Kidney (tissue), 14 donors: ENCODE measurements around the gene MRS2. TPM values are rescaled to one million over a fixed set of nuclear protein-coding genes. Genes with fewer than 3 reads are reported as not detected.

Experiments used
- DNase-seq, 5 donors: peaks; one replicate each; pipeline ENCODE4 v3.0.0-alpha.2; 2013 to 2020
- FAIRE-seq: peaks from 2 replicates; lab custom pipeline; 2012; peaks lifted over from hg19 to GRCh38; lab: Jason Lieb, UNC
- H3K27ac ChIP-seq, 2 donors: one replicate each; pipeline ENCODE4 v1.7.0; 2013; ENCODE audit warnings: low read depth in 2 of 2, low read length in 2 of 2, inconsistent platforms in 1 of 2
- H3K27me3 ChIP-seq: one replicate; pipeline ENCODE4 v1.7.1; 2013; ENCODE audit warnings: low read length, inconsistent platforms; ENCODE audit not compliant: control insufficient read depth, insufficient read depth
- H3K36me3 ChIP-seq, 3 donors: one replicate each; pipeline versions ENCODE4 v1.7.0 to v1.7.1; 2013; ENCODE audit warnings: low read length in 3 of 3, control low read depth in 1 of 3, inconsistent platforms in 1 of 3; ENCODE audit not compliant: insufficient read depth in 3 of 3, control insufficient read depth in 2 of 3
- H3K4me1 ChIP-seq, 3 donors: one replicate each; pipeline versions ENCODE4 v1.7.0 to v1.7.1; 2013; ENCODE audit warnings: low read length in 3 of 3, inconsistent platforms in 1 of 3, low read depth in 1 of 3; ENCODE audit not compliant: control insufficient read depth in 2 of 3, insufficient read depth in 2 of 3
- H3K4me3 ChIP-seq, 3 donors: one replicate each; pipeline versions ENCODE4 v1.7.0 to v1.8.1; 2013; ENCODE audit warnings: low read length in 3 of 3, control low read depth in 1 of 3, inconsistent platforms in 1 of 3
- H3K9ac ChIP-seq, 3 donors: one replicate each; pipeline versions ENCODE4 v1.7.0 to v1.7.1; 2013; ENCODE audit warnings: low read length in 3 of 3, control low read depth in 1 of 3, inconsistent platforms in 1 of 3
- H3K9me3 ChIP-seq, 3 donors: one replicate each; pipeline versions ENCODE4 v1.7.0 to v1.7.1; 2013; ENCODE audit warnings: low read length in 3 of 3, control low read depth in 1 of 3, inconsistent platforms in 1 of 3; ENCODE audit not compliant: control insufficient read depth in 2 of 3, insufficient read depth in 1 of 3
- CTCF ChIP-seq: IDR thresholded peaks from 3 replicates; pipeline ENCODE4 v1.5.1; 2012; ENCODE audit warnings: mild to moderate bottlenecking, moderate library complexity, borderline replicate concordance; ENCODE audit not compliant: insufficient read depth; ENCODE audit errors: extremely low read depth
- intact Hi-C: fragments of 100-400 bp; cut with DNase I; formaldehyde crosslinking; loops from one replicate; pipeline ENCODE4 v1.11.1; 2022
- polyA plus RNA-seq: library from polyadenylated mRNA; stranded (reverse); fragments of 350-450 nt; fragmentation: Illumina TruSeq; extraction: RNeasy Lipid Tissue Mini Kit (QIAGEN cat#74804); gene quantifications from one replicate; pipeline ENCODE4 v1.2.3, GENCODE V29; 2014; ENCODE audit warnings: low read depth, low replicate concordance; ENCODE audit not compliant: insufficient read depth
- total RNA-seq: library from RNA; stranded (reverse); fragmentation: NEBNext Ultra II Directional; extraction: Animal tissue kit (Norgen Biotek cat#: 25700); gene quantifications from one replicate; pipeline ENCODE4 v1.2.1, GENCODE V29; 2021
- donor health status: control.
- donor health status: control.
- donor health status: control.
- donor health status: control.
- donor health status: control.
- donor health status: DM: yes; HTN: yes; CAD: no.
- donor health status: Normal renal cell carcinoma (clear cell type).

The MRS2 gene
- total and polyA plus RNA-seq, 2 donors from 2014 or later: 23.6 to 27.8 TPM

GRCh38 chr6:24429146-24429545, 26.4 kb downstream of the MRS2 start:
- FAIRE-seq (no peak), DNase-seq (no peak)
- H3K4me3 ChIP-seq: no peak overlapping the region
- TF ChIP-seq CTCF: no peak
- intact Hi-C loops: no loop called here
- H3K9me3 ChIP-seq: no peaks in the 10 kb centered on the region
- H3K4me1 ChIP-seq: no peaks in the 10 kb centered on the region
- no peak overlapping the region for H3K9ac ChIP-seq
- peaks cover 0 to 17% (median 15%) of the 10 kb centered on the region in 3 donors for H3K36me3 ChIP-seq
- no peaks in the 10 kb centered on the region for H3K27me3 ChIP-seq
- no peak overlapping the region for H3K27ac ChIP-seq

GRCh38 chr6:24430086-24430485, 27.4 kb downstream of the MRS2 start:
- TF ChIP-seq CTCF: no peak
- no peaks in the 10 kb centered on the region for H3K27me3 ChIP-seq
- no peaks in the 10 kb centered on the region for H3K4me1 ChIP-seq
- DNase-seq: no peak
- no peak overlapping the region for H3K27ac ChIP-seq
- H3K4me3 ChIP-seq: no peak overlapping the region
- H3K9ac ChIP-seq: no peak overlapping the region
- H3K36me3 ChIP-seq: peaks cover 0 to 8% (median 7%) of the 10 kb centered on the region in 3 donors
- no peak for FAIRE-seq
- intact Hi-C loops: no loop called here
- H3K9me3 ChIP-seq: no peaks in the 10 kb centered on the region

- H3K9me3 ChIP-seq: no peaks in the 10 kb centered on the region
- H3K36me3 ChIP-seq: peaks cover 0 to 3% (median 0%) of the 10 kb centered on the region in 3 donors
- H3K9ac ChIP-seq: no peak overlapping the region
- H3K4me3 ChIP-seq: no peak overlapping the region
- peak in 2 of 5 donors; percentile 21 to 42 for DNase-seq
- no peak for FAIRE-seq
- H3K4me1 ChIP-seq: no peaks in the 10 kb centered on the region
- H3K27me3 ChIP-seq: no peaks in the 10 kb centered on the region
- H3K27ac ChIP-seq: no peak overlapping the region
- peak; percentile 52 for TF ChIP-seq CTCF
- intact Hi-C loops: no loop called here
Observed at GRCh38 chr6:24431045-24431451, 28.3 kb downstream of the MRS2 start.

DNA sequence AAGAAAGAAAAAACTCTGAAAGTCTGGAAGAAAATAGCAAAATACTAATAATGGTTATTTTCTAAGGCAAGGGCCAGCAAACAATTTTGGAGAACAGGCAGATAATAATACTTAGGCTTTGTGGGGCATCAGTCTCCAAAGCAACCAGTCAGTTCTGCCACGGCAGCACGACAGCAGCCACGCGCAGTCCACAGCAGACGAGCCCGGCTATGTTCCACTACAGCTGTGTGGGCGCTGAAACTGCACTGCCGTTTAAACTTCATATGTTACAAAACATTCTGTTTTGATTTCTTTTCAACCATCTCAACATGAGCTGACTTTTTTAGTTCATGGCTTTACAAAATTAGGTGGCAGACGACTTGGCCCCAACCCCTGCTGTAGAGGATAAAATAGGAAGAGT, 29.9 kb downstream of the MRS2 start:
- intact Hi-C loops: no loop called here
- no peak for TF ChIP-seq CTCF
- FAIRE-seq: no peak

More for the DNA sequence above, 29.9 kb downstream of the MRS2 start:
- Histone ChIP-seq H3K4me1 (no peaks in the 10 kb centered on the region), H3K27ac (no peak overlapping the region), H3K9me3 (no peaks in the 10 kb centered on the region), H3K9ac (no peak overlapping the region), H3K36me3 (peaks cover 0 to 5% (median 0%) of the 10 kb centered on the region in 3 donors), H3K4me3 (no peak overlapping the region), H3K27me3 (no peaks in the 10 kb centered on the region)
- DNase-seq: no peak
